ENCODE results near the gene ITSN1.

The ITSN1 gene

GRCh38 chr21:33684923-33685560 lies 42.7 kb downstream of the ITSN1 start:
- Histone ChIP-seq H3K79me2 (ENCODE audit: control insufficient read depth, low read length) (peaks cover 8% of the 10 kb centered on the region; the same call in 1 of the 2 replicates), H4K20me1 (ENCODE audit: control insufficient read depth, insufficient read depth, low read depth, low read length) (no peaks in the 10 kb centered on the region), H3K9me3 (ENCODE audit: control insufficient read depth, insufficient read depth, low read length) (no peaks in the 10 kb centered on the region), H3F3A (ENCODE audit: control insufficient read depth, insufficient read depth) (no peaks in the 10 kb centered on the region), H3K4me3 (ENCODE audit: low read length) (no peak overlapping the region), H3K27me3 (ENCODE audit: control insufficient read depth, low read length) (no peaks in the 10 kb centered on the region), H3K36me3 (ENCODE audit: control insufficient read depth, low read length) (no peaks in the 10 kb centered on the region), H3K9me2 (replicated peaks; ENCODE audit: control insufficient read depth, low read length) (no peaks in the 10 kb centered on the region), H3K27ac (ENCODE audit: low read depth, low read length) (no peak overlapping the region), H3K4me2 (ENCODE audit: low read length) (no peak overlapping the region), H3K4me1 (ENCODE audit: control insufficient read depth, low read length) (peaks cover 4% of the 10 kb centered on the region; the same call in 1 of the 2 replicates)
- TF ChIP-seq CTCF (IDR thresholded peaks at IDR 0.05; ENCODE audit: low read depth, low read length, poor library complexity, severe bottlenecking) (no peak), EZH2phosphoT487 (IDR thresholded peaks at IDR 0.05; ENCODE audit: borderline replicate concordance, low read length) (no peak)

- no peak overlapping the region for H3K4me3 ChIP-seq (ENCODE audit: low read length)
- peaks cover 8% of the 10 kb centered on the region; the same call in 1 of the 2 replicates for H3K79me2 ChIP-seq (ENCODE audit: control insufficient read depth, low read length)
- no peak overlapping the region for H3K4me2 ChIP-seq (ENCODE audit: low read length)
- H3K4me1 ChIP-seq (ENCODE audit: control insufficient read depth, low read length), result peaks cover 4% of the 10 kb centered on the region; the same call in 1 of the 2 replicates
- no peaks in the 10 kb centered on the region for H3K27me3 ChIP-seq (ENCODE audit: control insufficient read depth, low read length)
- no peaks in the 10 kb centered on the region for H3K9me2 ChIP-seq (replicated peaks; ENCODE audit: control insufficient read depth, low read length)
- no peak overlapping the region for H3K27ac ChIP-seq (ENCODE audit: low read depth, low read length)
- H3F3A ChIP-seq (ENCODE audit: control insufficient read depth, insufficient read depth), result no peaks in the 10 kb centered on the region
- TF ChIP-seq CTCF (IDR thresholded peaks at IDR 0.05; ENCODE audit: low read depth, low read length, poor library complexity, severe bottlenecking), result no peak
- TF ChIP-seq EZH2phosphoT487 (IDR thresholded peaks at IDR 0.05; ENCODE audit: borderline replicate concordance, low read length), result no peak
- no peaks in the 10 kb centered on the region for H3K9me3 ChIP-seq (ENCODE audit: control insufficient read depth, insufficient read depth, low read length)
- no peaks in the 10 kb centered on the region for H3K36me3 ChIP-seq (ENCODE audit: control insufficient read depth, low read length)
- H4K20me1 ChIP-seq (ENCODE audit: control insufficient read depth, insufficient read depth, low read depth, low read length), result no peaks in the 10 kb centered on the region
Measured at GRCh38 chr21:33685613-33686197, 43.4 kb downstream of the ITSN1 start.

DNA sequence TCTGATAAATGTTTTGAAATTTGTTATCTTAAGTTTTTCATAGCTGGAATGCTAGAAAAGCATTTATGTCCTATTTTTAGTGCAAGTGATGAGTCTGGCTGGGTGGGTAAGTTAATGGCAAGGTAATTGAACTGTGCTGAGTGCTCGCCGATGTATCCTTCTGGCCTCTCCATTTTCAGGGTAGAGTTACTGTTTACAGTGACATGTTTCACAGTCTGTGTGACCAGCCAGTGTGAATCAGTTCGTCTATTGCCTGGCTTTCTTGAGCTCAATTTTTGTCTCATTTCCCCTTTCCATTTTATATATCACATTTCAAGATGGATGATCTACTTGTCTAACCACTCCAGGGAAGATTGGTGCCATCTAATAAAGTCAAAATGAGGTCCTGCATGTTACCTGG lies 44.1 kb downstream of the ITSN1 start:
- TF ChIP-seq EZH2phosphoT487 (IDR thresholded peaks at IDR 0.05; ENCODE audit: borderline replicate concordance, low read length) (no peak), CTCF (IDR thresholded peaks at IDR 0.05; ENCODE audit: low read depth, low read length, poor library complexity, severe bottlenecking) (no peak)
- H3K4me3 ChIP-seq (ENCODE audit: low read length), result no peak overlapping the region
- H3K79me2 ChIP-seq (ENCODE audit: control insufficient read depth, low read length), result peaks cover 8% of the 10 kb centered on the region; the same call in 1 of the 2 replicates

More for the DNA sequence above, 44.1 kb downstream of the ITSN1 start:
- Histone ChIP-seq H3F3A (ENCODE audit: control insufficient read depth, insufficient read depth) (no peaks in the 10 kb centered on the region), H3K27me3 (ENCODE audit: control insufficient read depth, low read length) (no peaks in the 10 kb centered on the region), H3K4me1 (ENCODE audit: control insufficient read depth, low read length) (peaks cover 8% of the 10 kb centered on the region; the same call in 1 of the 2 replicates), H3K36me3 (ENCODE audit: control insufficient read depth, low read length) (no peaks in the 10 kb centered on the region), H3K9me2 (replicated peaks; ENCODE audit: control insufficient read depth, low read length) (no peaks in the 10 kb centered on the region), H4K20me1 (ENCODE audit: control insufficient read depth, insufficient read depth, low read depth, low read length) (no peaks in the 10 kb centered on the region), H3K27ac (ENCODE audit: low read depth, low read length) (no peak overlapping the region), H3K4me2 (ENCODE audit: low read length) (no peak overlapping the region), H3K9me3 (ENCODE audit: control insufficient read depth, insufficient read depth, low read length) (no peaks in the 10 kb centered on the region)

Data from DOHH2 (cell line).